ENCODE data around the gene TAAR8. TPM values are rescaled to one million over a fixed set of nuclear protein-coding genes. Genes with fewer than 3 reads are reported as not detected.
"Not testable (repeated sequence)": the region's sequence is repeated elsewhere in the genome, so short reads cannot be mapped to it uniquely, and the experiment has no call there.

Gene TAAR8
- total and polyA plus RNA-seq, 7 donors, result not detected

GRCh38 chr6:132589454-132589853 lies 37.0 kb downstream of the TAAR8 start, which contains the start of gene TAAR5:
Gene TAAR5, minus strand, starts transcription at chr6:132589741. Its CDS starts 55 bp downstream, at chr6:132589686.
- DNase-seq, result no peak
- H3K27me3 ChIP-seq, result no peaks in the 10 kb centered on the region
- H3K4me3 ChIP-seq, result no peak within 1 kb of the TSS
- no peak within 1 kb of the TSS for H3K27ac ChIP-seq
- no peaks in the 10 kb centered on the region for H3K4me1 ChIP-seq
- no peaks in the 10 kb centered on the region for H3K9me3 ChIP-seq
- intact Hi-C loops (cut with DNase I), result no loop called here
- no peak for TF ChIP-seq CTCF (IDR thresholded peaks at IDR 0.05)
- TF ChIP-seq EP300 (IDR thresholded peaks at IDR 0.05), result no peak
- TF ChIP-seq POLR2A (IDR thresholded peaks at IDR 0.05), result no peak
- TF ChIP-seq POLR2AphosphoS5 (IDR thresholded peaks at IDR 0.05), result no peak
- no peaks in the 10 kb centered on the region for H3K36me3 ChIP-seq
- WGBS, 2 donors, result 62 to 85% methylated on average over 5 of the region's 5 CpGs

GRCh38 chr6:132590362-132590761 lies 37.9 kb downstream of the TAAR8 start:
- no peak overlapping the region for H3K27ac ChIP-seq
- no peaks in the 10 kb centered on the region for H3K4me1 ChIP-seq
- DNase-seq, result no peak
- intact Hi-C loops (cut with DNase I), result no loop called here
- no peaks in the 10 kb centered on the region for H3K27me3 ChIP-seq
- no peaks in the 10 kb centered on the region for H3K36me3 ChIP-seq
- H3K9me3 ChIP-seq, result no peaks in the 10 kb centered on the region
- 76 to 82% methylated on average over 1 of the region's 1 CpG for WGBS, 2 donors
- no peak overlapping the region for H3K4me3 ChIP-seq
- no peak for TF ChIP-seq EP300 (IDR thresholded peaks at IDR 0.05)
- TF ChIP-seq CTCF (IDR thresholded peaks at IDR 0.05), result no peak
- TF ChIP-seq POLR2AphosphoS5 (IDR thresholded peaks at IDR 0.05), result no peak
- no peak for TF ChIP-seq POLR2A (IDR thresholded peaks at IDR 0.05)

- Histone ChIP-seq H3K27me3 (no peaks in the 10 kb centered on the region), H3K4me3 (no peak overlapping the region), H3K4me1 (no peaks in the 10 kb centered on the region), H3K27ac (no peak overlapping the region), H3K9me3 (no peaks in the 10 kb centered on the region), H3K36me3 (no peaks in the 10 kb centered on the region)
- no peak for DNase-seq
- TF ChIP-seq POLR2A (IDR thresholded peaks at IDR 0.05) (no peak), CTCF (IDR thresholded peaks at IDR 0.05) (no peak), EP300 (IDR thresholded peaks at IDR 0.05) (no peak), POLR2AphosphoS5 (IDR thresholded peaks at IDR 0.05) (no peak)
- WGBS, 2 donors, result 57 to 71% methylated on average over 2 of the region's 2 CpGs
- intact Hi-C loops (cut with DNase I), result no loop called here
These were observed 40.4 kb downstream of the TAAR8 start for GRCh38 chr6:132592855-132593254.

- no peaks in the 10 kb centered on the region for H3K27me3 ChIP-seq
- no peaks in the 10 kb centered on the region for H3K36me3 ChIP-seq
- DNase-seq, result no peak
- no peaks in the 10 kb centered on the region for H3K4me1 ChIP-seq
- H3K9me3 ChIP-seq, result no peaks in the 10 kb centered on the region
- WGBS, 2 donors, result 65 to 93% methylated on average over 6 of the region's 6 CpGs
- TF ChIP-seq POLR2AphosphoS5 (IDR thresholded peaks at IDR 0.05), result no peak
- TF ChIP-seq EP300 (IDR thresholded peaks at IDR 0.05), result no peak
- TF ChIP-seq CTCF (IDR thresholded peaks at IDR 0.05), result no peak
- TF ChIP-seq POLR2A (IDR thresholded peaks at IDR 0.05), result no peak
- intact Hi-C loops (cut with DNase I), result no loop called here
- no peak overlapping the region for H3K27ac ChIP-seq
- H3K4me3 ChIP-seq, result no peak overlapping the region
These were observed 43.7 kb downstream of the TAAR8 start for GRCh38 chr6:132596201-132596600.

GRCh38 chr6:132598473-132598872 lies 46.0 kb downstream of the TAAR8 start:
- H3K27ac ChIP-seq, result no peak overlapping the region
- no peak overlapping the region for H3K4me3 ChIP-seq
- no peak for TF ChIP-seq EP300 (IDR thresholded peaks at IDR 0.05)
- no peak for TF ChIP-seq POLR2AphosphoS5 (IDR thresholded peaks at IDR 0.05)
- no peak for TF ChIP-seq POLR2A (IDR thresholded peaks at IDR 0.05)
- no peak for TF ChIP-seq CTCF (IDR thresholded peaks at IDR 0.05)
- H3K27me3 ChIP-seq, result no peaks in the 10 kb centered on the region
- no peak for DNase-seq
- intact Hi-C loops (cut with DNase I), result no loop called here
- WGBS, 2 donors, result 24 to 58% methylated on average over 3 of the region's 3 CpGs
- no peaks in the 10 kb centered on the region for H3K4me1 ChIP-seq
- no peaks in the 10 kb centered on the region for H3K9me3 ChIP-seq
- no peaks in the 10 kb centered on the region for H3K36me3 ChIP-seq

- H3K27ac ChIP-seq; H3K4me3 ChIP-seq; DNase-seq; H3K4me1 ChIP-seq; H3K36me3 ChIP-seq; H3K27me3 ChIP-seq; intact Hi-C loops (cut with DNase I); H3K9me3 ChIP-seq: not testable (repeated sequence)
These were observed 48.4 kb downstream of the TAAR8 start for GRCh38 chr6:132600900-132601299.
